ENCODE data around the gene EXOSC5.

The EXOSC5 gene

DNA sequence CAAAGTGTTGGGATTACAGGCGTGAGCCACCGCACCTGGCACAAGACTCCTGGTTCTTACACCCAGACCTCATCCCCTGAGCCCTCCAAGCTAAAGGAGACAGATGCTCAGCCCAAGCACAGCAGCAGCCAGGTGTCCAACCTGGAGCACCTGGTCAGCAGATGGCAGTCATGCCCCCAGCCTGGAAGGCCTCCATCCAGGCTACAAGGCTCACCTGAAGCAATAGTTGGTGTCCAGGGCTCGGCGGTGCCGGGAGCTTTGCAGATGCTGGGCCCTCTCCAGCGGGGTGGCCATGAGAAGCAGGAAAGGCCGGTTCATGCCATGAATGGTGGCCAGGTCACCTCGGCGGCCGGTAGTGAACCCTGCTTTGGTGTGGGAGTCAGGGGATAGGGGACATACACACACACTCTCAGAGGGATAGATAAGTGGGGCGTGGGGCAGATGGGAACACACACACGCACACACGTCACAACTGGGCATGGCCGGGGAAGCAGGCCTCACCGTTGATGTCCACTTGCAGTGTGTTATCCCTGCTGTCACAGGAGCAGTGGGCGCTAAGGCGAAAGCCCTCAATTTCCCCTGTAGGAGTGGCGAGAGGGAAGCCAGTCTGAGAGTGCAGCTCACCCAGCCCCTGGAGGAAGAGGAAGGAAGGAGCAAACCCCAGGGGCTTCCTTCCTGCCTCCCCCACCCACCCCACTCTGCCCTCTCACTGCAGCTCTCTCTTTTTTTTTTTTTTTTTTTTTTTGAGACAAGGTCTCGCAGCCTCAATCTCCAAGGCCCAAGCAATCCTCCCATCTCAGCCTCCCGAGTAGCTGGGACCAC, 55.3 kb downstream of the EXOSC5 start:
- DNase-seq = no peak

DNA sequence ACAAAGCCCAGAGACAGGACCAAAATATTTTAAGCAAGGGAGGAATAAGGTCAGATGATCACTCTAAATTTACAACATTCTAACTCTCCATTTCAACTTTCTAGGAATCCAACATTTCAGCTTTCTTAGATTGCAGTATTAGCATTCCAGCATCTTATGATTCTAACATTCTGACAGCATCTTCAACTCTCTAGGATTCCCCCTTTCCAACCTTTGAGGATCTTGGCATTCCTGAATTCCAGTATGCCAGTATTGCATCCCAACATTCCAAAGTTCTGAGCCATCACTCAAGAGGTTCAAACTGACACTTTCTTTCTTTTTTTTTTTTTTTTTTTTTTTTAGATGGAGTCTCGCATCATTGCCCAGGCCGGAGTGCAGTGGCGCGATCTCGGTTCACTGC, 57.2 kb downstream of the EXOSC5 start:
- peak; percentile 94 for DNase-seq
